Head of caudate nucleus (tissue), 42 donors: ENCODE results near the gene TWNK.
A peak's percentile ranks its signal among the peaks of the same experiment; 100 is the strongest.

Source experiments
- DNase-seq, 42 donors: peaks; one replicate each; pipeline versions ENCODE4 v3.0.0 to v3.0.0-alpha.2; 2020 to 2021; ENCODE audit warnings: mixed read lengths in 7 of 42
- intact Hi-C: fragments of 100-400 bp; cut with DNase I; formaldehyde crosslinking; loops from one replicate; pipeline ENCODE4 v1.15.0; 2022

TWNK gene

GRCh38 chr10:100986952-100987684 lies at the start of gene TWNK, which contains the start of gene MRPL43:
Gene TWNK (plus strand): TSS chr10:100987543. CDS start chr10:100988211, 668 bp downstream.
Gene MRPL43 (minus strand): TSS chr10:100987497. CDS start chr10:100987443, 54 bp downstream.
- intact Hi-C loops = no loop called here
- DNase-seq = peak; percentile 86 to 97 (median 92)

DNA sequence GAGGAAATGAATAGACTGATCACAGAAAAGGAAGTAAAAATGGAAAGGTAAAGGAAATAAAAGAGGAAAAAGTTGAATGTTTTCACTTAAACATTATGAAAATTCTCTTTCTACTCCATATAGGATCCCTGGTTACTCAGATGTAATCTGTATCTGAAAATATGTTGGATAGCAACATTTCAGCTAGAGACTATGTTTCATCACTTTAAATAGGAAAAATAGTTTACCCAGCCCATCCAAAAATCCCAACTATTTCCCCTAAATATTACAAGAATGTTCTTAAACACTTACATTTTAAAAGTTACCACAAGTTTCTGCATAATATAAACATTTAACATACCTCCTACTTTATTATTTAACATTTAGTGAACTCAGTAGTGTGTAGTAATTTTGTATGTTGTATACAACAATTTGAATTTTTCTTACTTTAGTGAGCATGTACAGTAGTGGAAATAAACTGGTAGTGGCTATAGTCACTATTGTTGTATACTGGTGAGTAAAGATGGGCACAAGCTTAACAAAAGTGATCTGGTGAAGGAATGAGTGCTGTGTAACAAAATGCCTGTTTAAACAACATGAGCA lies 47.5 kb upstream of the TWNK start:
- no peak for DNase-seq
- intact Hi-C loops = no loop called here

GRCh38 chr10:100942229-100942628 lies 45.1 kb upstream of the TWNK start:
- intact Hi-C loops = no loop called here
- DNase-seq = no peak

- intact Hi-C loops = no loop called here
- no peak for DNase-seq
These were observed 43.8 kb upstream of the TWNK start for GRCh38 chr10:100943508-100943907.

DNA sequence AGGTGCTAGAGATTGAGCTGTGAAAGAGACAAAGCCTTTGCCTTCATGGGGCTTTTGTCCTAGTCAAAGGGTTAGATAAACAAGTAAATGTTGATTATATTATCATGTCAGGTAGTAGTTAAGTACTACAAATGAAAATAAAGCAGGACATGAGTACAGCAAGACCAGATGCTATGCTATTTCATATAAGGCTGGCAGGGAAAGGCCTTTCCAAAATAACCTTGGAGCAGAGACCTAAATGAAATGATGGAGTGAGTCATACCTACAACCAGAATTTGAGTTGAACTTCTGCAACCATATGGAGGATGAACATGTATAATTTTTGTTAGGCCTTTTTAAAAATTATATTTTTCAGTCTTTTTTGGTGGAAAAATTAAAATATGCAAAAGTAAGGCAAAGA lies 41.6 kb upstream of the TWNK start:
- DNase-seq = no peak
- intact Hi-C loops = no loop called here

GRCh38 chr10:100948916-100949315 lies 38.4 kb upstream of the TWNK start:
- DNase-seq = no peak
- intact Hi-C loops = no loop called here

- no peak for DNase-seq
- intact Hi-C loops = no loop called here
These were observed 27.1 kb upstream of the TWNK start for GRCh38 chr10:100960251-100960650.

DNA sequence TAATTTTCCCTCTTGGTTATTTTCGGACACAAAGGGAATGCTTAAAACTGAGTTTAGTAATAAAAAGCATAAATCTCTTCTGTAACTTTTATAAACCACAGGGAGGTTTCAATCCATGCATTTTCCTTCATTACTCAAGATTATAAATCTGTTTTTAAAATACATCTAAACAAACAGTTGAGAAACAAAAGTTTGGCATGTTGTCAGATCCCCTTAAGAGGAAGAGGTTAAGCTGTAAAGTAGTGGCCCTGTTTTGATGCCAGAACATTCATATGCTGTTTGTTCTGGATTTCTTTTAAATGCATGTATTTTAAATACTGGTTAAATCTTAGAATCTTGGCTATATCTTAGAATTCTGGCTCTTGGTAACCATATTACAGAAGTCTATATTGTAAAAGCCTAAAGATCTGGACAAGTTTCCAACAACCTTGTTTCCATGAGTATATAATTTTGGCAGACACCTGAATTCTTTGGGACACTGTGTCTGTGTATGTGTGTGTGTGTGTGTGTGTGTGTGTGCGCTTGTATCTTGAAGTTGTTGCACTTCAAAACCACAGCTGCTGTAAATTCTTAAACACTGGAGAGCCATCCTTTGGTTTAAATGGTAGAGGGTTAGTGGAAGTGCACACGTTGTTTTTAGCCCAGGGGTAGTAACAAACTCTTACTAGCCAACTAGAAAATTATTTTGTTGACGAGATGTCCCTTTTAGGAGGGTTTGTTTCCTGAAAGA lies 24.8 kb upstream of the TWNK start:
- intact Hi-C loops = no loop called here
- DNase-seq = no peak

DNA sequence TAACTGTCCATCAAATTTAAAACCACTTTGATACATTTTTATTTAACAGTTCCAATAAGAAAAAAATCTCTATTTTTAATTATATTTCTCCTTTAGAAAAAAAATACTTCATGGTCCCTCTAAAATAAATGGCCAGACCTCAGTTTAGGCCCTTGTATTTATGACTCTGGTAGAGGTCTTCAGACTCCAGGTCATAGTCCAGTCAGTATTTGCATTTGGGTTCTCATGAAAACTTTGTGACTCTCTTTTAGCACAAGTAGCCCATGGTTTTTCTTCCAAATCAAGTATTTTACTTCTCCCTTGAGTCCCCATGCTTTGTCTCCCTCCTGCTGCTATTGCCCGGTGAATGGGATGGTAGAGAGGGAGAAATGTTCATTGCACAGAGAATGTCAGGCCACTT lies 23.5 kb upstream of the TWNK start:
- no peak for DNase-seq
- intact Hi-C loops = no loop called here

- no peak for DNase-seq
- intact Hi-C loops = no loop called here
These were observed 21.5 kb upstream of the TWNK start for GRCh38 chr10:100965820-100966219.

- intact Hi-C loops = no loop called here
These were observed 20.5 kb upstream of the TWNK start for GRCh38 chr10:100966887-100967286.

DNA sequence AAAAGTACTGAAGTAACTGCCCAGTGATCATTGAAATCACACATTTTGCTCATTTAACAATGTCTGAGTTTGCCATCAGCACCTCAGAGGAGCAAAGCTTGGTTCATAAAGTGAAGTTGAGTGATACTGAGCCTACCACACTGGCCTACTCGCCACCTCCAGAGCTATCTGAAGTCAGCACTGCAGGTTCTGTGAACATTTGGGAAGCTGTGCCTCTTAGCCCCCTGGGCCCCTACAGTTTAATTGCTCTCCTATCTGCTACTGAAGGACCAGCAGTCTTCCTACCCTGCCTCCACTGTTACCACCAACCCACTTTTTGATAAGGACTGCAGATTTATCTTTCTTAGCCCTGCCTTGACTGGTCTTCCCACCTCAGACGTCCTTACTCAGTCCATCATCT lies 20.0 kb upstream of the TWNK start:
- no peak for DNase-seq
- intact Hi-C loops = no loop called here

More at GRCh38 chr10:100966887-100967286, 20.5 kb upstream of the TWNK start:
- DNase-seq = no peak

DNA sequence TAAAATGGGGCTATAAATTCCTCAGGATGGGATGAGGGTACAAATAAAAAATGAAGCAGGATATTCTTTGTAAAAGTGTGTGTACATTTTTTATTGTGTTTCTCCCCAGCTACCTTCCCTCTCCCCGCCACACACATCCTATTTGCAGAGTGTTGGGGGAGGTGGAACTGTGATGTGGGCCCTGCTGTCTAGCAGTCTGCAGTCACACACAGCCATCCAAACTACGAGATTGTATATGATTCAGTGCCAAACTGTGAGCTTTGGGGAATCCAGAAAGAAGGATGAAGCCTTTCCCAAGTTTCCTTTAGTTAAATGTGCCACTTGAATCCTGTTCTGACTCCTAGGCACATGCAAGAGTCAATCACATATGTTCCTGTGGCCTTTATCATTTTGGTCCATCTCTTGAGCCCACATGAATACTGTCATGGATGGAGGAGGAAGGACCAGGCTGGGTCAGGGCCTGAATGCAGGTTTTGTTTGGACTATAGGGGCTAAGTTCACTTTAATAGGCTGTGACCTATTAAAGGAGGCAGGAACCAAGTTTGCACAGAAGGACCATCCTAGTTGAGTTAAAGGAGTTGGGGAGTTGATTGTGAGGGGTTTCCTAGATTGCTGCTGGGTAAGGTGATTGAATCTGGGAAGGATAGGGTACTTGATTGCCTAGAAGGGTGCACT lies 19.1 kb upstream of the TWNK start:
- intact Hi-C loops = no loop called here
- DNase-seq = peak in 1 of 42 donors; percentile 24

- DNase-seq = no peak
These were observed 18.5 kb upstream of the TWNK start for GRCh38 chr10:100968863-100969186.

DNA sequence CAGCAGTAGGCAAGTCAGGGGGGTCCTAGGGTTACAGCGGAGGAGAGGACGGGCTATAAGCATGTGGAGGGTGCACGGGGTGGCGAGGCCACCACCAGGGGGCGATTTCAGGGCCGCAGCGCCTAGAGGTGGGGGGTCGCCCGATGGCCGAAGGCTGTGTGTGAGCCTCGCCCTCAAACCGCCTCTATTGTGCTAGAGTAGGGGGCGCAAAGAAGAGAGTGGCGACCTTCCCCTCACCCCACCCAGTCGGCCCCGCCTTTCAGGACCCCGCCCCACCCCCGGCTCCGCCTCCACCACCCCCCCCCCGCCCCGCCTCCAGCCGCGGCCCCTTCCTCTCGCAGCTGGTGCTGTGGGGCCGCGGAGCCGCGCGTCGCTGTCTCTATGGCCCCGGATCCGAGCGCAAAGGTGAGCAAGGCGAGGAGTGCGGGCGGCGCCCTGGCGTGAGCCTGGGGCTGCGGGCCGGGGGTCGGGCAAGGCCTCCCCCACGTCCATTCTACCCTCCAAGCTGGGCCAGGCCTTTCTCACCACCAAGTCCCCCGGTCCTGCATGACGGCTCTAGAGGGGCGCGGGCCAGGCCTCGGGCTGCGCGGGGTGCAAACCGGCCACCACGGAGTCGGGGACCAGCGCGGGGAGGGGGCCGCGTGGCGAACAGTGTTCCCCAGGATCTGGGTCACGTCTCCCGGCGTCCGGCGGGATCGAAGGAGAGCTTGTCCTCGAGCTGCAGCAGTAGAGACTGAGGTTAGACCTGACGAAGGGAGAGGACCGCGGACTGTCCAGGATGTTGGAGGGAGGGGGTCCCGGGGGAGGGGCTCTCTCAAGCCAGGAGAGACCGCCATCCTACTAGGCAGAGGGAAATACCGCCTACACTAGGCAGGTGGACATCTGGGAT lies 17.9 kb upstream of the TWNK start, which contains the start of gene SEMA4G:
SEMA4G (plus strand) TSS at position 318 of the 889 bp plus-strand sequence. CDS start 3,409 bp downstream, outside the sequence.
- peak in 30 of 42 donors; percentile 14 to 73 (median 46) for DNase-seq
- intact Hi-C loops = no loop called here

More at GRCh38 chr10:100968863-100969186, 18.5 kb upstream of the TWNK start:
- intact Hi-C loops = no loop called here

DNA sequence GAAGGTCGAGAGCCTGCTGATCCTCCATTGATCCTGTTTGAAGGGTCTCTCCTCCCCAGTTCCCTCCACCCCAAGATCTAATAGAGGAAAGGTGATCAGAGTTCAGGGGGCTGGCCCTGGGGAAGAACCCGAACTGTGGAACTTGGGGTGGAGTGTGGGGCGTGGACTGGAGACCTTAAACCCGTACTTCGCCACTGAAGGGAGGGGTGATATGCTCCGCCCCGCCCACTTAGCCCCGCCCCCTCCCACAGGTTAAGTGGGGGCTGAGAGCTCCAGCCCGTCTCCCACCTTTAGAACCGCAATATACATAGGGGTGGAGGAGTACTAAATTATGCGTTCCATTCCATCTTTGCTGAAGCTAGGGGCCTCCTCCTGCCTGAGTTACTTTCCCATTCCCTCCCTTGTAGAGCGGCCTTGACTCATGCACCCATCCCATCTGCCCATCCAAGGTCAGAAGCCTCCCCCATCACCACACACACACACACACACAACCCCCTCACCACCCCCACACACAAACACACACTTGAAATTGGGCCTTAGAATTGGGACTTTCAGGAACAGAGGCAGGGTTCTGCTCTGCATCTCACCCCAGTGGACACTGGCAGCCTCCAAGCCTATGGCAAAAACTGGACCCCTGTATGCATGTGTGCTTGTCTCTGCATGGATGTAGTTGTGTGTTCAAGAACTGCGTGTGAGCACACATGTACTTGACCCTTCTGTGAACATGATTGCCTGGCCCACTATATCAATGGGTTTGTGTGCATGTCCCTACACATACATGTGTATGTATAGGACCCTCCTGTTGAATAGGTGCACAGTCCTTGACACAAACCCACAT lies 17.0 kb upstream of the TWNK start:
- intact Hi-C loops = no loop called here
- peak in 22 of 42 donors; percentile 21 to 67 (median 42) for DNase-seq

GRCh38 chr10:100970914-100971811 lies 16.2 kb upstream of the TWNK start:
- peak in 1 of 42 donors; percentile 5 for DNase-seq
- intact Hi-C loops = no loop called here
